IMR-90 (cell line): Measurements from ENCODE around the gene ABR. TPM values are rescaled to one million over a fixed set of nuclear protein-coding genes. Genes with fewer than 3 reads are reported as not detected.

Experiments used
- ATAC-seq: fragments of 200-7000 bp; cut with Tn5 transposase; 2 replicates; pipeline ENCODE4 v1.9.1; 2020; ENCODE audit warnings: low read depth, mild to moderate bottlenecking, moderate library complexity
- BruUV-seq: library from RNA; stranded (reverse); fragments of 400-500 nt; replicated peaks from 2 replicates; lab custom pipeline; 2021; lab: Mats Ljungman, UMichigan
- CTCF ChIA-PET: fragments of 300-600 bp; formaldehyde crosslinking; extraction: SDS; loops from one replicate; lab custom pipeline; 2021; ENCODE audit warnings: antibody characterized with exemption; lab: Yijun Ruan, JAX
- POLR2A ChIA-PET: fragments of 300-600 bp; sonication (Branson Sonifier 250); formaldehyde crosslinking; loops from one replicate; lab custom pipeline; 2022; ENCODE audit warnings: antibody characterized with exemption; ENCODE audit not compliant: unreplicated experiment; lab: Charles Lee
- DNase-seq: peaks from one replicate; pipeline ENCODE4 v3.0.0; 2013
- H2AFZ ChIP-seq: replicated peaks from 2 replicates; pipeline ENCODE3; 2013; ENCODE audit warnings: low read length, mild to moderate bottlenecking; ENCODE audit not compliant: poor library complexity
- H2AK5ac ChIP-seq: 2 replicates; pipeline ENCODE4 v1.6.1; 2013; ENCODE audit warnings: low read depth, low read length, inconsistent platforms
- H2AK9ac ChIP-seq: replicated peaks from 2 replicates; pipeline ENCODE3; 2013; ENCODE audit warnings: mild to moderate bottlenecking, low read depth, low read length, moderate library complexity; ENCODE audit not compliant: poor library complexity
- H2BK120ac ChIP-seq: 2 replicates; pipeline ENCODE4 v1.6.1; 2013; ENCODE audit warnings: low read depth, low read length, inconsistent platforms
- H2BK15ac ChIP-seq: 3 replicates; pipeline ENCODE4 v1.6.1; 2013; ENCODE audit warnings: low read depth, low read length, inconsistent platforms
- H2BK20ac ChIP-seq: 2 replicates; pipeline ENCODE4 v1.6.1; 2013; ENCODE audit warnings: low read depth, mild to moderate bottlenecking, inconsistent platforms, low read length, moderate library complexity
- H2BK5ac ChIP-seq: 2 replicates; pipeline ENCODE4 v1.6.1; 2013; ENCODE audit warnings: mild to moderate bottlenecking, low read depth, low read length, inconsistent platforms; ENCODE audit not compliant: poor library complexity, severe bottlenecking
- H3K14ac ChIP-seq: replicated peaks from 2 replicates; pipeline ENCODE4 v1.6.1; 2013; ENCODE audit warnings: low read depth, low read length, inconsistent platforms
- H3K18ac ChIP-seq: 2 replicates; pipeline ENCODE4 v1.6.1; 2013; ENCODE audit warnings: low read depth, low read length, control low read depth
- H3K23ac ChIP-seq: 2 replicates; pipeline ENCODE4 v1.6.1; 2013; ENCODE audit warnings: low read depth, low read length, inconsistent platforms
- H3K27ac ChIP-seq: 2 replicates; pipeline ENCODE4 v1.5.1; 2013; ENCODE audit warnings: mild to moderate bottlenecking, control low read depth, low read length; ENCODE audit not compliant: insufficient read depth
- H3K27me3 ChIP-seq: 2 replicates; pipeline ENCODE4 v1.6.1; 2013; ENCODE audit warnings: low read length; ENCODE audit not compliant: control insufficient read depth, insufficient read depth
- H3K36me3 ChIP-seq: 2 replicates; pipeline ENCODE4 v1.6.1; 2013; ENCODE audit warnings: low read length, mixed read lengths; ENCODE audit not compliant: control insufficient read depth, insufficient read depth
- H3K4ac ChIP-seq: 2 replicates; pipeline ENCODE4 v1.6.1; 2013; ENCODE audit warnings: low read depth, low read length, inconsistent platforms
- H3K4me1 ChIP-seq: 2 replicates; pipeline ENCODE4 v1.6.1; 2013; ENCODE audit warnings: low read length, mixed read lengths; ENCODE audit not compliant: control insufficient read depth, insufficient read depth
- H3K4me2 ChIP-seq: 2 replicates; pipeline ENCODE4 v1.6.1; 2013; ENCODE audit warnings: low read depth, mild to moderate bottlenecking, control low read depth, low read length, moderate library complexity
- H3K4me3 ChIP-seq: 2 replicates; pipeline ENCODE4 v1.5.1; 2013; ENCODE audit warnings: low read depth, mild to moderate bottlenecking, control low read depth, low read length, moderate library complexity; ENCODE audit not compliant: insufficient read depth
- H3K56ac ChIP-seq: 2 replicates; pipeline ENCODE4 v1.6.1; 2013; ENCODE audit warnings: low read length, inconsistent platforms; ENCODE audit not compliant: insufficient read depth; ENCODE audit errors: extremely low read depth
- H3K79me1 ChIP-seq, 2 experiments: 2 replicates each; pipeline ENCODE4 v1.6.1; 2013; ENCODE audit warnings: low read length in 2 of 2, inconsistent platforms in 1 of 2, low read depth in 1 of 2
- H3K9ac ChIP-seq: 2 replicates; pipeline ENCODE4 v1.6.1; 2013; ENCODE audit warnings: low read depth, low read length, control low read depth
- H3K9me1 ChIP-seq: 2 replicates; pipeline ENCODE4 v1.6.1; 2013; ENCODE audit warnings: low read length, inconsistent platforms; ENCODE audit not compliant: insufficient read depth
- H3K9me3 ChIP-seq: 2 replicates; pipeline ENCODE4 v1.6.1; 2013; ENCODE audit warnings: low read length; ENCODE audit not compliant: control insufficient read depth, insufficient read depth
- H4K20me1 ChIP-seq: 2 replicates; pipeline ENCODE4 v1.6.1; 2013; ENCODE audit warnings: low read length, inconsistent platforms; ENCODE audit not compliant: insufficient read depth
- H4K5ac ChIP-seq: 2 replicates; pipeline ENCODE4 v1.6.1; 2013; ENCODE audit warnings: mild to moderate bottlenecking, low read depth, low read length, control low read depth
- H4K8ac ChIP-seq, 2 experiments: 2 replicates each; pipeline ENCODE4 v1.6.1; 2013; ENCODE audit warnings: low read depth in 2 of 2, low read length in 2 of 2, control low read depth in 1 of 2, inconsistent platforms in 1 of 2
- H4K91ac ChIP-seq: 2 replicates; pipeline ENCODE4 v1.6.1; 2013; ENCODE audit warnings: low read depth, low read length, inconsistent platforms; ENCODE audit not compliant: insufficient read depth
- BHLHE40 ChIP-seq: fragments of 150-350 bp; IDR thresholded peaks from 2 replicates; pipeline ENCODE4 v1.6.1; 2016; ENCODE audit warnings: mild to moderate bottlenecking, low read depth, low read length
- CEBPB ChIP-seq: IDR thresholded peaks from 2 replicates; pipeline ENCODE4 v1.6.1; 2012; ENCODE audit warnings: low read depth, low read length, improper control_type of control experiment
- CHD1 ChIP-seq: IDR thresholded peaks from 2 replicates; pipeline ENCODE4 v1.6.1; 2012; ENCODE audit warnings: low read depth, low read length, improper control_type of control experiment
- FOS ChIP-seq: fragments of 150-350 bp; IDR thresholded peaks from 2 replicates; pipeline ENCODE4 v1.6.1; 2016; ENCODE audit warnings: low read depth, low read length
- MAZ ChIP-seq: IDR thresholded peaks from 2 replicates; pipeline ENCODE4 v1.6.1; 2012; ENCODE audit warnings: low read depth, mild to moderate bottlenecking, low read length, improper control_type of control experiment, moderate library complexity, borderline replicate concordance
- MXI1 ChIP-seq: IDR thresholded peaks from 2 replicates; pipeline ENCODE4 v1.6.1; 2012; ENCODE audit warnings: low read depth, mild to moderate bottlenecking, low read length, moderate library complexity, borderline replicate concordance
- NFE2L2 ChIP-seq: fragments of 150-350 bp; IDR thresholded peaks from 2 replicates; pipeline ENCODE4 v1.6.1; 2016; ENCODE audit warnings: low read depth, mild to moderate bottlenecking, low read length
- POLR2A ChIP-seq: IDR thresholded peaks from 2 replicates; pipeline ENCODE4 v1.6.1; 2012; ENCODE audit warnings: mild to moderate bottlenecking, low read depth, low read length
- SMC3 ChIP-seq: fragments of 150-350 bp; IDR thresholded peaks from 2 replicates; pipeline ENCODE4 v1.6.1; 2016; ENCODE audit warnings: low read depth, mild to moderate bottlenecking, antibody characterized with exemption, low read length, moderate library complexity
- WGBS, 2 experiments: methylation state at CpG; one replicate each; pipeline versions ENCODE4 v1.1.5 to v1.1.7; 2013; ENCODE audit warnings: missing lambda C conversion rate in 2 of 2; ENCODE audit not compliant: insufficient read length in 1 of 2; ENCODE audit errors: extremely low coverage in 2 of 2; 5-methylcytosine and 5-hydroxymethylcytosine counted together
- dilution Hi-C: fragments of 300-500 bp; cut with HindIII; formaldehyde crosslinking; loops from one replicate; pipeline ENCODE4 v1.14.3; 2018; ENCODE audit warnings: low sequenced_read_pairs; ENCODE audit not compliant: unreplicated experiment
- in situ Hi-C: fragments of 300-500 bp; cut with MboI; formaldehyde crosslinking; loops from 3 replicates; pipeline ENCODE4 v1.14.3; 2019; ENCODE audit warnings: low sequenced_read_pairs, inconsistent platforms, mixed read lengths
- intact Hi-C: fragments of 100-400 bp; cut with micrococcal nuclease; formaldehyde crosslinking; loops from 2 replicates; pipeline ENCODE4 v1.10.0; 2022
- polyA plus RNA-seq, 3 experiments: library from polyadenylated mRNA; depleted of rRNA; stranded (reverse); fragments of >200 nt; gene quantifications; 2 replicates each; pipeline ENCODE4 v1.2.3, GENCODE V29; 2012; ENCODE audit warnings: low replicate concordance in 1 of 3
- total RNA-seq: library from RNA; depleted of rRNA; stranded (reverse); fragments of >200 nt; gene quantifications from 2 replicates; pipeline ENCODE4 v1.2.3, GENCODE V29; 2012
- TF ChIP-seq, protein P1 (sequence below): fragments of 150-350 bp; IDR thresholded peaks from 2 replicates; pipeline ENCODE4 v1.6.1; 2017; ENCODE audit warnings: mild to moderate bottlenecking, antibody characterized with exemption, low read length, low read depth
- TF ChIP-seq, protein P2 (sequence below): fragments of 150-350 bp; IDR thresholded peaks from 2 replicates; pipeline ENCODE4 v1.6.1; 2016; ENCODE audit warnings: low read depth, mild to moderate bottlenecking, low read length, moderate library complexity, borderline replicate concordance

ABR gene
- total and polyA plus RNA-seq, 2 of the 4 experiments (the other 2 are of a cell fraction): 28.3 to 79.7 TPM

DNA sequence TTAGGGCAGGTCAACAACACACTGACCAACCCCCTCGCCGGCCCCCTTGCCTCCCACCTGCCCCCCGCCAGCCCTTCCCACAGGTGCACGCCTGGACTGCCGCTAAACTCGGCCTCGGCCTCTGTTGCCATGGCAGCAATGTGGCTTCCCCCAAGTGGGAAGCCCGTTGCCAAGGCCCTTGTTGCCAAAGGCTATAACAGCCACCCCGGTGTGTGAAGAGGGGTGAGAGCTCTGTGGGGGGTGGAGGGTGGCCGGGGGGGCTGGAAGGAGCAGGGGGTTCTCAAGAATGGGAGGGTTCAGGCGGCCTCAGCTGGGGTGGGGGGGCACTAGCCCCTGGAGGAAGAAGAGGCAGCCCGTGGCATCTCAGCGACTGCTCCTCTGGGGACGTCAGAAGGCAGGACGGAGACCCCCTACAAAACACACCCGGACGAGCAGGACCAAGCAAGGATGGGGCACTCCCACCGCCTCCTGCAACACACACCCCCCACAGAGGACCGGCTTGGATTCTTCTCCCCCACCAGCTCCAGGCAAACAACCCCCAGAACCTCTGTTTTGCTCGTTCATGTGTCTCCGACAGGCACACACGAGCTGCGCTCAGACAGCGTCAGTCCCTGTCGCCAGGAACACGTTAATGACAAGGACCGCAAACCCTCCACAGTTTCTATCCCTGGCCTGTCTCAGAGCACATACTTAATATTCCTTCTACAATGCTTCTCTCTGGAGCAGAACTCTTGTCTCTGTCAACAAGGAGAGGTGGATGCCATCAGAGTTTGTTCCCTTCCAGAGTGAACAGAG lies 55.7 kb downstream of the ABR start (continued):
- no peak for TF ChIP-seq BHLHE40

GRCh38 chr17:1123393-1123831 lies 56.4 kb downstream of the ABR start:
- POLR2A ChIA-PET: no interaction called here
- intact Hi-C loops: loop anchor here (1.0 kb wide), 2 partner anchors 64 to 136 kb away; no protein-coding TSS in a partner anchor
- Histone ChIP-seq H2BK15ac (no peak overlapping the region), H3K23ac (no peak overlapping the region), H2BK20ac (no peak overlapping the region), H2AFZ (peak overlapping the region; percentile 68), H2AK9ac (no peak overlapping the region), H3K14ac (no peak overlapping the region), H3K4me1 (no peaks in the 10 kb centered on the region; the same call in 1 of the 2 replicates), H3K9ac (no peak overlapping the region), H3K27ac (no peak overlapping the region), H2BK120ac (no peak overlapping the region), H3K36me3 (peaks cover 17% of the 10 kb centered on the region), H3K9me3 (no peaks in the 10 kb centered on the region), H4K91ac (no peak overlapping the region), H4K20me1 (peaks cover 29% of the 10 kb centered on the region), H4K8ac (no peak overlapping the region), H3K4ac (no peak overlapping the region), H3K79me1 (no peaks in the 10 kb centered on the region), H4K5ac (no peak overlapping the region), H3K9me1 (no peaks in the 10 kb centered on the region), H2AK5ac (peak overlapping the region; percentile 45; the same call in 1 of the 2 replicates), H3K27me3 (no peaks in the 10 kb centered on the region), H3K4me3 (no peak overlapping the region), H3K4me2 (no peak overlapping the region), H3K56ac (no peak overlapping the region), H2BK5ac (no peak overlapping the region), H3K18ac (no peak overlapping the region)
- TF ChIP-seq POLR2A (no peak), NFE2L2 (no peak), SMC3 (no peak), CEBPB (no peak), CHD1 (no peak), FOS (no peak), MXI1 (no peak), MAZ (no peak)
- TF ChIP-seq, protein P1, sequence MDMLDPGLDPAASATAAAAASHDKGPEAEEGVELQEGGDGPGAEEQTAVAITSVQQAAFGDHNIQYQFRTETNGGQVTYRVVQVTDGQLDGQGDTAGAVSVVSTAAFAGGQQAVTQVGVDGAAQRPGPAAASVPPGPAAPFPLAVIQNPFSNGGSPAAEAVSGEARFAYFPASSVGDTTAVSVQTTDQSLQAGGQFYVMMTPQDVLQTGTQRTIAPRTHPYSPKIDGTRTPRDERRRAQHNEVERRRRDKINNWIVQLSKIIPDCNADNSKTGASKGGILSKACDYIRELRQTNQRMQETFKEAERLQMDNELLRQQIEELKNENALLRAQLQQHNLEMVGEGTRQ: no peak
- TF ChIP-seq, protein P2, sequence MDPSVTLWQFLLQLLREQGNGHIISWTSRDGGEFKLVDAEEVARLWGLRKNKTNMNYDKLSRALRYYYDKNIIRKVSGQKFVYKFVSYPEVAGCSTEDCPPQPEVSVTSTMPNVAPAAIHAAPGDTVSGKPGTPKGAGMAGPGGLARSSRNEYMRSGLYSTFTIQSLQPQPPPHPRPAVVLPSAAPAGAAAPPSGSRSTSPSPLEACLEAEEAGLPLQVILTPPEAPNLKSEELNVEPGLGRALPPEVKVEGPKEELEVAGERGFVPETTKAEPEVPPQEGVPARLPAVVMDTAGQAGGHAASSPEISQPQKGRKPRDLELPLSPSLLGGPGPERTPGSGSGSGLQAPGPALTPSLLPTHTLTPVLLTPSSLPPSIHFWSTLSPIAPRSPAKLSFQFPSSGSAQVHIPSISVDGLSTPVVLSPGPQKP: no peak
- dilution Hi-C loops: no loop called here
- in situ Hi-C loops: loop anchor here (10.0 kb wide), 1 partner anchor 51 kb away; the partner anchor contains the start of gene ABR
- DNase-seq (no peak), ATAC-seq (no peak)
- CTCF ChIA-PET: no interaction called here
- no TSS peak for BruUV-seq
- WGBS, 2 experiments: 70% methylated on average over 20 of the region's 24 CpGs; no CpG with 5 or more reads in 1 of the 2 experiments
